ENCODE measurements around the gene SECISBP2L.
"Not testable (repeated sequence)": the region's sequence is repeated elsewhere in the genome, so short reads cannot be mapped to it uniquely, and the experiment has no call there.

SECISBP2L gene

DNA sequence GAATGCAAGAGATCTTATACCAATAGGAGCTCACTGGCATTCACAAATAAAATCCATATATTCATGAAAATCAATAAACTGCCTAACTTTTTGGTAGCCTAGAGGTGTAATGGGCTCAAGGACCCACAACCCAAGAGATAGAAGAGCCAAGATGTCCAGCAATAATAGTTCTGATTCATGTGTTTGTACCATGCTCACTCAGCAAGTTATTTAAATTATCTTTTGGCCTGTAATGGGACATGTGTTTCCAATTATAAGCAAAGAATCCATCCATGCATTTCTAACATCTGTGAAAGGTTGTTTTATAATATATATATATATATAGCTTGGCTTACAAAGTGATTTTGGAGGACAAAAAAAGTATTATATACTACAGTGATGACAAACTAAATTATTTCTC lies 52.9 kb downstream of the SECISBP2L start:
- no peak for DNase-seq

DNA sequence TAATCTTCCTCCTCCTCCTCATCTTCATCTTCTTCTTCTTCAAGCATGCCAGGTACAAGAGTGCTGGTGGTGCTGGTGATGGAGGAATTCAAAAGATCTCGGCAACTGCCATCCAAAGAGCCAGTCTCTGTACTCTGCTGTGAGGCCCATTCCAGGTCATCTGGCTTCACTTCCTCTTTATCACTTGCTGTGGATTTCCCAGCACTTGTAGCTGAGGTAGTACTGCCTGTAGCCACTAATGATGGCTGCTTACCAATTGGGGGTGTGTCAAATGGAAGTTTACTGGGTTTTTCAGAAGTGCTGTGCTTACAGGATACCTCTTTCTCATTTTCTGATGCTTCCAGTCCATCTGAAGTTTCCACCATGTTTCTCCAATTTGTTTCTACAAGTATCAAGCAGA lies 53.7 kb downstream of the SECISBP2L start:
- no peak for DNase-seq

DNA sequence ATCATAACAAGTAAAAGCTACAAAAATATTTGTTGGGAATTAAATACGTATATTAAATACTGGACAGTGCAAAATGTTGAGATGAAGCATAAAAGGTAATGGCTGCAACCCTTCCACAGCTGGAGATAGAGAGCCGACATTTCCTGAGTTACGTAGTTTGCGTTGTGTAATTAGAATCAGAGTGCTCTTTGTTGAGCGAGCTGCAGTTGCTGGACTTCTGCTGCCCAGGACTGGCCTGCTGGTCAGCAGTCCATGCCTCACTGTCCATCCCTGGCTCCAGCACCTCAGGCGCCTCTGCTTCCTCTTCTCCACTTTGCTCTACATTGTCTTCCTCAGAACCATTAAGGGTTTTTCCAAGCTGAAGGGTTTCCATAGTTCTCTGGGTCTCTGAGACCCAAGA lies 54.1 kb downstream of the SECISBP2L start:
- DNase-seq, result no peak

DNA sequence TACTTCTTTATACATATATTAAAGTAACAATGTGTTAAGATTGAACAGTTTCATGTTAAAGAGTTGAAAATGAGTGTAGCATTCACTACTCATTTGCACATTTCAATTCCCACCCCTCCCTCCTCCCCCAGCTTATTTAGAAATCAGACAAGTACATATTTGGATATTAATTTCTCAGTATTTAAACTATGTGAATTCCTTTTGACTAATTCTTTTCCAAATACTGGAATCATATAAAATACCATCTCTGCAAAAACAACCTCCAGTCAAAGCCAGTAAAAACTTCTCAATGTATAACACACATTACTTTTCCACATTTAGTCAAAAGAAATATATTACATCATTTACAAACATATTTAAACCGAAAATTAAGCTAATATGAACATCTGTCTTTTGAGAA lies 57.1 kb downstream of the SECISBP2L start:
- no peak for DNase-seq

DNA sequence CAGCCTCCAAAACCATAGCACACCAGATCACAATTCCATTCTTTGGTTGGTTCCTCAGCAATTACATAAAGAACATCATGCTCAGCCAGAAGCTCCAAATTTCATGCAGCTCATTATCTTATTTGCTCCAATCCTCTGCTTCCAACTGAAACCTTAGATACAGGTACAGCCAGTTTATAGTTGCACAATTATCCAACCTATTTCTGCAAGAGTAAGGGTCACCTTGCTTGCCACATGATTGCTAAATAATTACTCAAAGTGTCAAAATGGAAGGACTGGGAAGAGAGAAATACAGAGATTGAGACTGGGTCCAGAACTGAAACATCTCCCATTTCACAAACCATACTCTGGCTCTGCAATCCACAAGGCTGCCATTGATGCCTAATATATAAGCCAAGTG lies 59.1 kb downstream of the SECISBP2L start:
- no peak for DNase-seq

DNA sequence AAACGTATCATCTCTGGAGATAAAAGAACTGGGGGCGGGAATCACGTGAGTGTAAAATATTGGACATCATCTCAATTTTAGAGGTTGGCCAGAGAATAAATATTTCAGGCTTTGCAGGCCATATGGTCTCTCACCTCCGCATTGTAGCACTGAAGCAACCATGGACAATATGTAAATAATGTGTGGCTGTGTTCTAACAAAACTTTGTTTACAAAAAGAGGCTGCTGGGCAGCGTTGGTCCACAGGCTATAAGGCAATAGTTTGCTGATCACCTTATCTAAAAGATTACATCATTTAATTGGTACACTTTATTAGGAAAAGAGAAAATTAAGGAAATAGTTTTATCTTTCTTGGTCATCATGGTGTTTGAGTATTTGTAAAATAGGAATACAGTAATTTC lies 60.0 kb downstream of the SECISBP2L start:
- no peak for DNase-seq

DNA sequence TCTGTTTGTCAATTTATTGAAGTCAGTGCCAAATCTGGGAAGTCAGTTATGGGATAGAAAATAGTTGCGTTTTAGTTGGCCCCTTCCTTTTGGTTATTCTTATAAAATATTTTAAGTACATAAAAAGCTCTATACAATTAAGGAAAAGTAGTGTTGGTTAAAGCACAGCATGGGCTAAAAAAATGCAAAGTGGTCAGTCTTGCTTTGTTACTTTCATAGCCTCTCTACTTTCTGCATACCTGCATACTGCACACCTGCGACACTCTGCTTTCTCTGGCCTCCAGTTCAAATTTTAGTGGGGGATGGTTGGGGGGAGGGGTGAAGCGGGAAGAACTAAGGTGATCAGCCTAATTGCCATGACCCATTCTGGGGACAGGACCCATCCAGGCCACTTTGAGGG lies 60.7 kb downstream of the SECISBP2L start:
- no peak for DNase-seq

DNA sequence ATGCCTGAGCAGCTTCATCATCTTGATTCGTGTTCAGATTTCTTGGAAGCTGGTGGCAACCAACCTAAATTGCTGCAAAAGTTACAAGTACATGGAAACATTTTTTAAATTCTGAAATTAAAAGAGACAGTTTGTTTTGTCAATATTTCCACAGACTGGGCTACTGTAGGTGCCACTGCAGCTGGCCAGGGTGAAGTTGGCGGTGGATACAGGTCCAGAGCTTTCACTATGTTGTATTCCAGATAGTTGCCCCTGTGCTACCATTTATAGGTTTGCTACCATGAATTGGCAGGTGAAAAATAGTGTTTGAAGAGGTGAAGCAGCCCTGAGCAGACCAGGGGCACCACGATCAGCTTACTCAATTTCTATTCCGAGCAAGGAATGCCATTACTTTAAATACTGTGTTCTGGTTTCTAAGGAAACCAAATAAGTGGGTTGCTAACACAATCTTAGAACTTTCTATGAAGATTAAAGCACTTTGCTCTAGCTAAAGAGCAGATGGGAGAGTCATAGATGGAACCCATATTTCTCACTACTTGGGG lies 61.4 kb downstream of the SECISBP2L start:
- DNase-seq, result no peak

DNA sequence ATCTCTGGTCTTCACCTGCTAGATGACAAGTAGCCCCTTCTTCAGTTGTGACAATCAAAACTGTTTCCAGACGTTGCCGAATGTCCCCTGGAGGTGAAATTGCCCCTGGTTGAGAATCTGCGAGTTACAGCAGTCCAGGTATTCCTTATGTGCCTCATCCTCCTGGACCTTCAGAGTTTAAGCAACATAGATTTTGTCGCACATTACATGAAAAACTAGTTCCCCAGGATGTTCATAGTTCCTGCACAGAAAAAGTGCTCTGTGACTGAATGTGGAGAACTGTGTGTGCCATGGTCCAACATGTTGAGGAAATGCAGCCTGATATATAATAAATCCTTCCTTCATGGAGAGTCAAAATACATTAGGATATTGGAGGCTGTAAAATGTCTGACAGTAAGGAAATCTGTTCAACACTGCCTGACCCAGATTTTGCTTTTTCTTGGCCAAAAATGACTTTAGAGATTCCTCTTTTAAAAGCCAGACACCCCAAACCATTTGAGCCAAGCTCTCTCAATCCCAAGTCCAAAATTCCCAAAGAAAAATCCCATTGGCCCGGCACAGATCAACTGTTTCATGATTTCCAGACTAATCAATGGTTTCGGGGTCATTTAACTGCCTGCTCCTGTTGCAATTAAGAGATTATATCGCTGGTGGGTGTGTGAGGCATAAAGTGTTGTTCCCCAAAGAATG lies 62.1 kb downstream of the SECISBP2L start:
- no peak for DNase-seq

DNA sequence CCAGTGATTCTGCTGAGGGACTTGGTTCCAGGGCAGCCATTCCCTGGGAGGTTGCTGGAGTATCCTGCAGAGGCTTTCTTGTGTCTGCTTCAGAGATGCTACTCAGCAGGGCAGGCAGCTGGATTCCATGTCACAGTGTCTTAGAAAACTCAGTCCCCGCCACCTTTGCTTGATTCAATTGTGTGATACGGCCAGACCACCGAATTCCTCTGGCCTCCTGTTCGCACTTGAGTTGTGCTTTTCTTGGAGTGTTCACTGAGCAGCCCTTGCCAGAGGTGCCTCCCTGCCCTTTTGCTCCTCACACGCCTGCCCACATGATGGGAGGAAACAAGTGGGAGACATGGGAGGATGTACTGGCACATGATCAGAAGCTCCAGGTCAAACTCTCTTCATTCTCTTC lies 62.9 kb downstream of the SECISBP2L start:
- no peak for DNase-seq

DNA sequence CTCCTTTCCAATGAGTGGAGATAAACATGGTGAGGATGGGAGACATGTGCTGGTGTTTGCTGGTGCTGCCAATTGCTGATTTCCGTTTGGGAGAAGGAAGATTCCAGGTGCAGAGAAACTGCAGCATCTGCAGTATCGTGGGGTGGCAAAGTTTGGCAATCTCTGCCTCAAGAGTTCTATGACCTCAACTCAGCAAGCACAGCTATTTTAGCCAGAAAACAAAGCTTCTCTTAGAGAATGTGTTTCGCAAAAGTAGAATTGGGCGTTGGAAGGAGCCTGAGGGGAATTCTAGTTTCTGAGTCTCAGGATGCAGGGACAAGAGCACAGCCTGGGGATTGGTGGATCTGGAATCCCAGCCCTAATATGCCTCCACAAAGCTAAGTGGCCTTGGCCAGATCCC lies 64.3 kb downstream of the SECISBP2L start:
- DNase-seq, result no peak

DNA sequence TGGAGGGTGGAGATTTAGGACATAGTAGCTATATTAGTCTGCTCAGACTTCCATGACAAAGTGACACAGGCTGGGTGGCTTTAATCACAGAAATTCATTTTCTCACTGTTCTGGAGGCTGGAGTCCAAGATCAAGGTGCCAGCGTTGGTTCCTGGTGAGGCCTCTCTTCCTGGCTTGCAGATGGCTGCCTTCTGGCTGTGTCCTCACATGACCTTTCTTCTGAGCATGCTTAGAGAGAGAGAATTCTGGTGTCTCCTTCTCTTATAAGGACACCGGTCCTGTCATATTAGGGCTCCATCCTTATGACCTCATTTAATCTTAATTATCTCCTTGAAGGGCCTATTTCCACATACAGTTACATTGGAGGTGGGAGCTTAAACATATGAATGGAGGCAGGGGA lies 67.6 kb downstream of the SECISBP2L start:
- no peak for DNase-seq

DNA sequence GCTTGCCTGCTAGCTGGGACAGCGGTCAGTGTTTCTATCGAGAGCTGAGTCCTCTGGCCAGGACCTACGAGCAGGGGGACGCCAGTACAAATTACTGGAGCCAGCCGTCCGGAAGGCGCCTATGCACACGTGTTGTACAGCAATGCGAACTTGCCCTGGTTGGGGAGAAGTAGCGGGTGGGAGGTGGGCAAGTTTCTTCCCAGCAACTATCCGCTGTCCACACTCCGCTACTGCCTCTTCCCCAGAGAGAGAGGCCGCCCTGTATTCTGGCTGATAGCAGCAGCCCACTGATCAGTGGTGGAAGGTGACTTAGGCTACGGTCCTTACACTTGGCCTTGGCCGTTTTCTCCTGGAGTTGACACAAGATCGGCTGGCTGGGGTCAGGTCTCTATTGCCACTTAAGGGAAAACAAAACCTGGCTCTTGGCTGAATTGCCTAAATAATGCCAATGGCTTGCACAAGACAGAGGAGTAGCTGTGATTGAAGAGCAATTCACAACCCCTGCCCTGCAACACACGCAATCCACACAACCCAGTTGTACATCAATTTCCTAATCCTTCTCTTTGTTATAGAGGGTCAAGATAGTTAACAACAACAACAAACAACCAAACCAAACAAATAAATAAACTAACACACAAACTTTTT lies 69.7 kb downstream of the SECISBP2L start:
- DNase-seq, result no peak

DNA sequence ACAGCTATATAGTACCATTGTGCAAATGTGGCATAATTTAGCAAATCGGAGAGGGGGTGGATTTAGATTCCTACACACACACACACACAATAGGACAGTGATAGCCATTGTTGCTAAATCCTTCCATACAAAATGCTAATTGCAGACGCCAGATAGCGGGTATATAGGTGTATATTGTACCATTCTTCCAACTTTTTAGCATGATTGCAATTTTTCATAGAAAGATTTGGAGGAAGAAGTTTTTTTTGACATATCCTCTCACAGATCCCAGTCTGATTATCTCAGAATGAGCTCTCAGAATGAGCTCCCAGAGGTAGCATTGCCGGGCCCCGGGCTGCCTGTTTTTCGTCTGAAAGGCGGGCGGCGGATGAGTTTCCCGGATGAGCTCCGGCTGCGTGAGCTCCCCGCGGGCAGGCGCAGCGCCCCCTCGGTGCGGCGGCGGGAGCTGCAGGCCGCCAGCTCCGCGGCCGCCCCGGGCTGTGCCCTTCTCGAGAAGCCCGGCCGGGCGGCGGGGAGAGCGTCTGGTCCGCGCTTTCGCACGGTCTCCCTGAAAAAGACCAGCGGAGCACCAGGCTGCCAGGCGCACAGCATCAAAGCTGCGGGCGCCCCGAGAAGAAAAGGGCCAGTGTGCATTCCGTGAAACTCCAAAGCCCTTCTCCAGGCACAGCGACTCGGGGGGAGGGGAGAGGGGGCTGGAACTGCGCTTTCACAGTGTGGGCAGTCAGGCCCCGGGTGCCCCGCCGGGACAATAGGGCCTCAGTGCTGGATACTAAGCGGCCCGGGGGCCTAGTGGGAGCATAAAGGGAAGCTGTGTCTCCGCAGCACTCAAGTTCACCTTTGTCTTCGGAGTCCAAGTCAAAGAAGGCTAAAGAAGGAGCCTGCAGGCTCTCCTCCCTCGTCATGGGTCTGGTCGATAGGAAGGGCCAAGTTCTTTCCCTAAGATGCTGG lies 70.5 kb downstream of the SECISBP2L start:
- DNase-seq, result peak; percentile 24 to 61

DNA sequence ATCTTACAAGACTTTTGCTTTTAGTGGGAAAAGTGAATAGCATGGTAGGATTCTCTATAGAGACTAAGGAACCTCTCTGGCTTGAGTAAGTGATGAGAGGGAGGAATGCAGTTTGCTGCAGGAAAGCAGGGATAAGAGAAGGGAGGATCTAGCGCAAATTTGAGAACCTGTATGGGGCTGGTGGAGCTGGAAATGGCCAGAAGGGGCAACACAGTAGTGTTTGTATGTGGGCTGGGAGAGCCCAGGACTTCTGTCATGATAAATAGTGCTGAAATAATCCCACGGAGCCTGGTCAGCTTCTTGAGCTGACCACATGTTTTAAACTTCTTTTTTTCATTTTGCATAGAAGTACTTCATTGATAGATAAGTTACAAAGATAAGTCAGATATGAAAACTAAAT lies 71.4 kb downstream of the SECISBP2L start:
- no peak for DNase-seq

DNA sequence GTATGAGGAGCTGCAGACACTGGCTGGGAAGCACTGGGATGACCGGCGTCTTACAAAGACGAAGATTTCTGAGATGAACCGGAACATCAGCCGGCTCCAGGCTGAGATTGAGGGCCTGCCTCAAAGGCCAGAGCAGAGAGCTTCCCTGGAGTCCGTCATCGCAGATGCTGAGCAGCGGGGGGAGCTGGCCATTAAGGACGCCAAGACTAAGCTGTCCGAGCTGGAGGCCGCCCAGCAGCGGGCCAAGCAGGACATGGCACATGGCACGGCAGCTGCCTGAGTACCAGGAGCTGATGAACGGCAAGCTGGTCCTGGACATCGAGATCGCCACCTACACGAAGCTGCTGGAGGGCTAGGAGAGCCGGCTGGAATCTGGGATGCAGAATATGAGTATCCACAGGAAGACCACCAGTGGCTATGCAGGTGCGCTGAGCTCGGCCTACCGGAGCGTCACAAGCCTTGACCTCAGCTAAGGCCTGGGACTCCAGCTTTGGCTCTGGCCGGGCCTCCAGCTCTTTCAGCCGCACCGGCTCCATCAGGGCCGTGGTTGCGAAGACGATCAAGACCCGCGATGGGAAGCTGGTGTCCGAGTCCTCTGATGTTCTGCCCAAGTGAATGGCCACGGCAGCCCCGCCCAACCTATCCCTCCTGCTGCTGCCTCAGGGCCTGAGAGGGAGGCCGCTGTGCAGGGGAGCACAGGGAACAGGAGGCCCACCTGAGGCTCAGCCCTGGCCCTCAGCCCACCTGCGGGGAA lies 73.3 kb downstream of the SECISBP2L start:
- DNase-seq, result no peak

DNA sequence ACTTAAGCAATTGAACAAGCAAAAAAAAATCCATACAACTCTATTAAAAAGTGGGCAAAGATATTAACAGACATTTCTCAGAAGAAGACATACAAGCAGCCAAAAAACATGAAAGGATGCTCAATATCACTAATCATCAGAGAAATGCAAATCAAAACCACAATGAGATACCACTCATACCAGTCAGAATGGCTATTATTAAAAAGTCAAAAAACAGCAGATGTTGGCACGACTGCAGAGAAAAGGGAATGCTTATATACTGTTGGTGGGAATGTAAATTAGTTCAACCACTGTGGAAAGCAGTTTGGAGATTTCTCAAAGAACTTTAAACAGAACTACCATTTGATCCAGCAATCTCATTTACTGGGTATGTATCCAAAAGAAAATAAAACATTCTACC lies 75.3 kb downstream of the SECISBP2L start:
- not testable (repeated sequence) for DNase-seq

DNA sequence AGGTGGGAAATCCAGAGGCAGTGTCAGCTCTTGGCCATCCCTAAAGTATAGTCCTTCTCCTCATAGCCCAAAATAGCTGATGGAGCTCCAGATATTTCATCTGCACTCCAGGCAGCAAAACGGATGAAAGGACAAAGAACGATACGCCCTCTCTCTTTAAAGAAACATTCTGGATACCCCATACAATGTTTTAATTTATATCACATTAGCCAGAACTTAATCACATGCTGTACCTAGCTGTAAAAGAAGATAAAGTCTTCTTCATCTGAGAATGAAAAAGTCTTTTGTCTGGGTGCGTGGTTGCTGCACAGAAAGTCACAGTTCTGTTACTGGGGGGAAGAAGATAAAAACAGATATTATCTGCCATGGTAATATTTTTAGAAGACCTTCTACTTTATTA lies 78.2 kb downstream of the SECISBP2L start:
- DNase-seq, result no peak

DNA sequence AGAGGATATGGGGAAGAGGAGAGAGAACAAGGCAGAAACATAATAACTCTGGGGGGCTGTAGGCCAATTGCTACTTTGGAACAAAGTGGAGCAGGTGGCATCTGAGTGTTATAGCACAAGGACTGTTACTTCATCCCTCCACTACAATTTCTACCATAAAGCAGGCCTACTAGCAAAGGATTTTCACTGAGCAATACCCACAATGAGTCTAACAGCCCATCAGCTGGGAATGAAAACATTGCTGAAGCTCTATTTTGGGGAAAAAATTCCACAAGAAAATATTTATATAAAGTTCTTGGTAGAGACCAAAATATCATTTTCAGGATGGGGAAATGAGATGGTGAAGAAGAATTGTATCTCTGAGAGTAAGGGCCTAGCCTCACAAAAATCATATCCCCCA lies 78.9 kb downstream of the SECISBP2L start:
- no peak for DNase-seq

DNA sequence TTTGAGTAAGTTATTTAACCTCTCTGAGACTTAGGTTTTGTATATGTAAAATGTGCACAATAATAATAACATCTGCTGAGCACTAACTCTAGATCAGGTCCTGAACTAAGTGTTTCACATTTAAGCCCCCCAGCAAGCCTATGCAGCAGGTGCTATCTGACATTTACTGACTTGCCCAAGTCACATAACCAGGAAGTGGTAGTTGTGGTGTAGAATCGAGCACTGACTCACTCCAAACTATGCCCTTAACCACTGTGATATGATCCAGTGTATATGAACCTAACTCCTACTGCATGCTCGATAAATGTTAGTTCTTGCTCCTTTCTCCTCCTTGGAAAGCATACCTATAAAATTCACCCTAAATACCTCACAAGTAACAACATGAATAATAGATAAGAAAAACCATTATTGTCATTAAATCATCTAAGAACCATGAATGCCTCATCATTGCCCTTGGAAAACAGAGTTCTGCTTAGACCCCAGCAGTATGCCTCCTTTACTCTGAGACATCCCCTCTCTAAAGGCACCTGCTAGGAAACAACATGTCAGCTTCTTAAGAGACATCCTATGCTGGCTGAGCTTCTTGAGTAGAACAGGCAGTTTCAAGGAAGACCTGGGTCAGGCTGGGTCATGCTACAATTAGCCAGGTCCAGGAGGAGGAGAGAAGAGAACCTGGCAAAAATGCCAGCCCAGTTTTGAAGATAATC lies 79.5 kb downstream of the SECISBP2L start:
- peak in 1 of 2 donors; percentile 24 for DNase-seq

DNA sequence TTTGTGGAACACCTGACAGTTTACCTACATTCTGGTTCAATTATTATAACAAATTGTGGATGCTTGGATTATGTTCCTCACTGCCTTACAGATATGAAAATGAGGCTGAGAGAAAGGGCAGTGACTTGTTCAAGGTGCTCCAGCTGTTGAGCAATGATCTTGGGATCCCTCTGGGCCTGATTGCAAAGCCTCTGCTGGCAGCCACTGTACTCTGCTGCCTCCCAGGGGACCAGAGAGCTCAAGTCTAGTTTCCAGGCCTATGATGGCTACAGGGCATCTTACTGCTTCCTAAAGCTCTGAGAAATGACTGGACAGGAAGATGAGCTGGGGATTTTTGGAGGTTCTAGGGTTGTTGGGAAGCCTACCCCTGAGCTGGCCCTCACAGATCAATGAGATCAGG lies 80.3 kb downstream of the SECISBP2L start:
- DNase-seq, result no peak

DNA sequence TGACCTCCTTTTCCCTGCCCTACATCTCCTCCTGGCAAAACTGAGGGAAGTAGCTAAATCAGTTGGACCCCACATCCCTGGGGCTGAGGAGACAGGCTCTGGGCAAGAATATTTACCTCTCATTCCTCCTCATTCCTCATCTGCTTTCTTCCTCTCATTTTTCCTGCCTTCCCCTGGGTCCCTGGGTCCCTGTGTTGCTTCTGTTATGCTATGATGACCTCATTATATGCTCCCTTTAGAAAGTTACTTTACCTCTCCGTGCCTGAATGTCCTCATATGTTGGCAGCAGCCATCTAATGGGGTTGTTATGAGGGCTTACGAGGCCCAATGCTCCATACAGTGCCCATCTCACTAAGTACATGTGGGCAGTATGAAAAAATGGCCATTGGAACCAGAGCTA lies 81.3 kb downstream of the SECISBP2L start:
- DNase-seq, result no peak

All from bone marrow (tissue), 2 donors.